Islet of Langerhans (tissue), 1 donor: ENCODE measurements around the gene TOMM7.
"Not testable (repeated sequence)": the region's sequence is repeated elsewhere in the genome, so short reads cannot be mapped to it uniquely, and the experiment has no call there.

Experiments used
- FAIRE-seq: peaks from one replicate; lab custom pipeline; 2011; peaks lifted over from hg19 to GRCh38; lab: Jason Lieb, UNC

The TOMM7 gene

GRCh38 chr7:22783421-22783820 lies 39.2 kb downstream of the TOMM7 start:
- no peak for FAIRE-seq

DNA sequence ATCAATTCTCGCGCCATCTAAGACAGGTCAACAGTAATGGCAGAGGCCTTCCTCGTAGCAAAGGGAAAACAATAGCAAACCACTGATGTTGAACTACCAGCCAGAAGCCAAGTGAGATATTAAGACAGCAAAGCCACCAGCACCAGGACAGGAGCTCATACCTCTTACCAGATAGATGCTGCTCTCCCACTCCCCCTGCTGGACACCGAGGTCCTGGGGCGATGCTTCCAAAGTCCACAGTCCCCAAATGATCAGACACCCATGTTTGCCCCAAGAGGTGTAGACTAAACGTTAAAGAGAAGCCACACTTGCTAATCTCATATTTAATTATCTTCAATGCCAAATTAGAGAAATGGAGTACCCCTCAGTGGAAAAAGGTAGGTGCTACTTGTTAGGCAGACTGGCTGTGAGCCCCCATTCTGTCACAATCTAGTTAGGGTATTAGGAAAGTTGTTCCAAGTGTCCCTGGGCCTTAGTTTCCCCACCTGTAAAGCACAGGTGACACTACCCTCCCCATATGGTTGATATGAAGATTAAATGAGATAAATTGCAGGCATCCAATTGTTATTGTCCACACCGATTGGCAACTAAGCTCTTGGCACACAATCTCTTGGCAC lies 39.9 kb downstream of the TOMM7 start:
- FAIRE-seq, result no peak

DNA sequence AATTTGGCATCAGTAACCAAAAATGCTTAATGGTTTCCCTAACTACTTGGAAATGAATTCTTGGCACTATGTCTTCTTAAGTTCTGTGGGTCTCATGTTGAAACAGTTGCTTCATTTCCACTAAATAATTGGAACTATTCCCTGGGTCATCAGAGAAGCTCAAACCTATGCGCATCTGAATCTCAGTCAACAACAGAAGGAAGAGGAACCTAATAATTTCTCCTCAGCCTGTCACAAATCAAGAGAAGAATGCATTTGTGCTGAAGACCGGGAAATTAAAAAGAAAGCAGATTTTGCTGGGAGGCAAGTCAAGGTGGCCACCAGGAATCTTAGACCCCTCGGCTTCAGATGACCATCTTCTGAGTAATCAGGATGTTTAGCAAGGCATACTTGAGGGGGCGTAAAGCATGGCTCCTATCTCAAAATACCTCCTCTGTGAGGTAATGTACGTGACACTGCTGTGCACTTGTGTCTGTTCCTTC lies 41.4 kb downstream of the TOMM7 start:
- FAIRE-seq, result no peak

- not testable (repeated sequence) for FAIRE-seq
Observed at GRCh38 chr7:22779730-22780323, 42.8 kb downstream of the TOMM7 start.

DNA sequence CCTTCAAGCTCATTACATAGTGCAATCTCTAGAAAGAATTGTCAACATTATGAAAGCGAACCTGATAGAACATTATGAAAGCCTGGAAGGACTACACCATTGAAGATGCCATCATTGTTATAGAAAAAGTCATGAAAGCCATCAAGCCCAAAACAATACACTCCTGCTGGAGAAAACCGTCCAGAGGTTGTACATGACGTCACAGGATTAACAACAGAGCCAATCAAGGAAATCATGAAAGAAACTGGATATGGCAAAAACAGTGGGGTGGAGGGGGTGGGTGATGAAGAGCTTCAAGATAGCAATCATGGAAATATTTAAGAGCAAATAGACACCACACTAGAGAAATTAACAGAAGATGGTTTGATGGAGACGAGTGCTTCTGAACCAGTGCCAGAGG lies 45.7 kb downstream of the TOMM7 start:
- no peak for FAIRE-seq

GRCh38 chr7:22772885-22773284 lies 49.8 kb downstream of the TOMM7 start:
- FAIRE-seq, result no peak

DNA sequence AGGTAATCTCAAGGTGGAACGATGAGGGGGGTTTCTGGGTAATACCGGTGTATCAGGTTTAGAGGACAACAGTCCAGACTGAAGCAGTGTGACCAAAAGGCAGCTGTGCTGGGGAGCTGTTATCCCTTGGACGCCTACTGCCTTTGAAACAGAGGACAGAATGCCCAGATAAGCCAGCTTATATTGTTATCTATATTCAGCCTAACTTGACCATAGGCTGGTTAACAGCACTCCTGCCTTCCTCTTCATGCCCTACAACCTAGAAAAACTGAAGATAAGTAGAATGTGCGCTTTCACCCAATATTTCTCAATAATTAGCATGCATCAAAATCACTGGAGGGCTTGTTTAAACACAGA lies 50.8 kb downstream of the TOMM7 start:
- no peak for FAIRE-seq

GRCh38 chr7:22771194-22771871 lies 51.3 kb downstream of the TOMM7 start:
- FAIRE-seq, result no peak

DNA sequence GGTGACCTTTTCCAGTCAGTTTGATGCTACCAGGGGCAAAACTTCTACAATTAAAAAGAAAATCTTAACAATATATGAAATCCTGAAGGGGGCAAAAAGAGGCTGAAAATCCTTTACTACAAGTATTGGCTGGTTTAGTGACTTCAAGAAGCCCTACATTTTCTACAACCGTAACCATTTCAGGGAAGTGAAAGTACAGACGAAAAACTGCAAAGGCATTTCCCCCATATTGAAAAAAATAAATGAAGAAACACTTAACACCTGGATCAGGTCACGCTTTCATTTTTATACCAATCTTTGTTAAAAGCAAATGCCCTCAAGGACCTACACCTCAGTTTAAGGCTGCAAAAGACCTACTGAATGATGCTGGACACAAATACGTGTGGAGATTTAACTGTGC lies 57.0 kb downstream of the TOMM7 start:
- FAIRE-seq, result no peak
